H1 (cell line): ENCODE measurements around the gene PRDM15.

Source experiments
- CREB1 ChIP-seq: IDR thresholded peaks from 2 replicates; pipeline ENCODE4 v1.6.1; 2012; ENCODE audit warnings: inconsistent platforms
- CTCF ChIP-seq, 3 experiments: IDR thresholded peaks; 1 replicate in 2 of 3; 2 replicates in 1 of 3; pipeline versions ENCODE4 v1.5.1 to v1.6.1; 2011; ENCODE audit warnings: low read length in 3 of 3, mild to moderate bottlenecking in 3 of 3, inconsistent platforms in 2 of 3, low read depth in 1 of 3, moderate library complexity in 1 of 3; ENCODE audit not compliant: insufficient read depth in 1 of 3; ENCODE audit errors: control extremely low read depth in 1 of 3
- NRF1 ChIP-seq: IDR thresholded peaks from 2 replicates; pipeline ENCODE4 v1.6.1; 2011; ENCODE audit warnings: mild to moderate bottlenecking, low read depth, low read length, improper control_type of control experiment
- PHF8 ChIP-seq: fragments of 200-600 bp; sonication (generic); conservative IDR thresholded peaks from 2 replicates; pipeline ENCODE4 v1.7.1; 2012; ENCODE audit warnings: low read depth, mild to moderate bottlenecking, inconsistent platforms, low read length, moderate library complexity
- POLR2A ChIP-seq, 2 experiments: IDR thresholded peaks; 1 replicate in 1 of 2; 2 replicates in 1 of 2; pipeline ENCODE4 v1.6.1; 2011; ENCODE audit warnings: low read depth in 2 of 2, low read length in 2 of 2, mild to moderate bottlenecking in 2 of 2; ENCODE audit errors: control extremely low read depth in 1 of 2
- RAD21 ChIP-seq, 2 experiments: IDR thresholded peaks in 1 of 2; conservative IDR thresholded peaks in 1 of 2; 2 replicates each; pipeline ENCODE4 v1.6.1; 2011; ENCODE audit warnings: low read depth in 2 of 2, low read length in 2 of 2, improper control_type of control experiment in 1 of 2, inconsistent platforms in 1 of 2, mild to moderate bottlenecking in 1 of 2, moderate library complexity in 1 of 2
- SP4 ChIP-seq: IDR thresholded peaks from 2 replicates; pipeline ENCODE4 v1.6.1; 2012; ENCODE audit warnings: low read length, inconsistent platforms
- YY1 ChIP-seq: IDR thresholded peaks from 2 replicates; pipeline ENCODE4 v1.6.1; 2011; ENCODE audit warnings: low read depth, mild to moderate bottlenecking, low read length
- TF ChIP-seq, protein P1 (sequence below): IDR thresholded peaks from 2 replicates; pipeline ENCODE4 v1.6.1; 2011; ENCODE audit warnings: low read length, improper control_type of control experiment
- TF ChIP-seq, protein P2 (sequence below): IDR thresholded peaks from 2 replicates; pipeline ENCODE4 v1.6.1; 2012; ENCODE audit warnings: inconsistent platforms

DNA sequence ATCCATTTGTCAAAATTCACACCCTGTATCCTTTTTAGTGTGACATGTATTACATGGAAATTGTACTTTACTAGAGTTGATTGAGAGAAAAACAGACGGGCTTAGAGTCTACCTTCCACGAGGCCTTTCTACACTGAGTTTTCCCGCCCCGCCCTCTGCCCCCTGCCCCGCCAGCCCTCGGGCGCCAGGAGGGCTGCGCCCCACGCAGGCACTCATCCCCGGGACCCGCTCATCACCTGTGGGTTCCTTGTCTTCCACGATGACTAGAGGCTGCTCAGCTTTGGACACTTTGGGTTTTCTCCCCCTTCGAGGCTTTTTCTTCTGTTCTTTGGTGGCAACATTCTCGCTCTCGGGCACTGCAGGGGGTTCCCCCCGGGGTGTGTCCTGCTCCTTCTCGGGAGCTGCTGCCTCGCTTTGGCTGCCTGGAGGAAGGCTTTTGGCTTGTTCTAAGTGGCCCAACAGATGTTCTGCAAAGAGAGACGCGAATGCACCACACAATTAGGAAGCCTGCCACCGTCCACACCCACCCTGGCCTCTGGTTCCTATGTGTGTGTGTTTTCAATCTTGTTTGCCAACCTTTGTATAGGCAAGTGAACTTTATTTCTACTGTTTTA, 39.6 kb downstream of the PRDM15 start:
- no peak for TF ChIP-seq POLR2A (IDR thresholded peaks at IDR 0.05; ENCODE audit: control extremely low read depth in 1 of 2, low read depth in 2 of 2, low read length in 2 of 2)
- TF ChIP-seq, protein P1, sequence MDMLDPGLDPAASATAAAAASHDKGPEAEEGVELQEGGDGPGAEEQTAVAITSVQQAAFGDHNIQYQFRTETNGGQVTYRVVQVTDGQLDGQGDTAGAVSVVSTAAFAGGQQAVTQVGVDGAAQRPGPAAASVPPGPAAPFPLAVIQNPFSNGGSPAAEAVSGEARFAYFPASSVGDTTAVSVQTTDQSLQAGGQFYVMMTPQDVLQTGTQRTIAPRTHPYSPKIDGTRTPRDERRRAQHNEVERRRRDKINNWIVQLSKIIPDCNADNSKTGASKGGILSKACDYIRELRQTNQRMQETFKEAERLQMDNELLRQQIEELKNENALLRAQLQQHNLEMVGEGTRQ: no peak
- no peak for TF ChIP-seq SP4
- TF ChIP-seq RAD21 (IDR thresholded peaks at IDR 0.05 in 1 of 2, conservative IDR thresholded peaks at IDR 0.05 in 1 of 2; ENCODE audit: low read depth in 2 of 2, low read length in 2 of 2): no peak
- TF ChIP-seq CREB1: no peak
- TF ChIP-seq NRF1: no peak
- TF ChIP-seq YY1: no peak
- no peak for TF ChIP-seq CTCF (IDR thresholded peaks at IDR 0.05; ENCODE audit: control extremely low read depth in 1 of 3, insufficient read depth in 1 of 3, low read depth in 1 of 3, low read length in 3 of 3)
- no peak for TF ChIP-seq PHF8
- TF ChIP-seq, protein P2, sequence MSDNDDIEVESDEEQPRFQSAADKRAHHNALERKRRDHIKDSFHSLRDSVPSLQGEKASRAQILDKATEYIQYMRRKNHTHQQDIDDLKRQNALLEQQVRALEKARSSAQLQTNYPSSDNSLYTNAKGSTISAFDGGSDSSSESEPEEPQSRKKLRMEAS: no peak
